Measurements from ENCODE around the gene TDRKH. TPM values are rescaled to one million over a fixed set of nuclear protein-coding genes. Genes with fewer than 3 reads are reported as not detected.

The TDRKH gene
- total and polyA plus RNA-seq, 4 donors = 1.5 to 6.7 (median 3.8) TPM

DNA sequence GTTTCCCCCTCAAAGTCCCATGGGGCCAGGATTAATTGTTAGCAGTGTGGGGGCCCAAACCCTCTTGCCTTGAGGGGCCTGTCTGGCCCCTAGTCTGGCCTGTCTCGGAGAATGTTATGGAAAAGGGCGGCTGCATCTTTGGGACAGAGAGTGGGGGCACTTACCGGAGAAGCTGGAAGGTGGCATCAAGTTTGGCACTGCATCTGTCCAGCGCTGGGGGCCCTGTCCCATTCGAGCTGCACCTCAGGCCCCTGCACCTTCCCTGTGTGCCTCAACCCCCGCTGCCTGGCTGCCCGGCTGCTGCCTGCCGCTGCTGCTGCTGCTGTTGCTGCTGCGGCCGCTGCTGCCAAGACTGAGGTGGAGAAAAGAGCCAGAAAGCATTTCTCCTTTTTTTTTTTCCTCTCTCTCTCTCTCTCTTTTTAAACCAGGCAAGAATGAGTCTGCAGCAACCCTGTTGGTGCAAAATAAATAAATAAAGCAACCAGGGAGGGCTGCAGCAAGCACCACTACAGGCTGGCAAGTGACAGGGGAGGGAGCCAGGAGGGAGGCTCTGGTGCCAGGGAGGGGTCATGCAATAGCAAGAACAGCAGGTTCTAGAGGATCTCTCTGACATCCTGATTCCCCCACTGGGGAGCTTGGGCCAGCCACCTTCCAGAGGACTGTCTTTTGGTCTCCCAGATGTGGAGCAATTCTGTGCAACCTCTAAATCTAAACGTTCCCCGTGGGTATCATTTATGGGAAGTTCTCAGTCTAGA lies 14.9 kb upstream of the TDRKH start, which contains the start of gene LINGO4:
Gene LINGO4 (minus strand): TSS at position 354 of the 755 bp plus-strand sequence. CDS start 2,715 bp downstream, outside the sequence.
- Histone ChIP-seq H3K4me3 (ENCODE audit: low read depth in 1 of 3, low read length in 3 of 3) (no peak within 1 kb of the TSS), H3K27me3 (ENCODE audit: control insufficient read depth in 4 of 4, insufficient read depth in 4 of 4, low read length in 3 of 4) (no peaks in the 10 kb centered on the region), H3K36me3 (ENCODE audit: control insufficient read depth in 4 of 4, insufficient read depth in 3 of 4, low read depth in 1 of 4, low read length in 3 of 4) (peaks cover 0 to 28% (median 23%) of the 10 kb centered on the region in 4 donors), H3K4me1 (ENCODE audit: control insufficient read depth in 4 of 4, insufficient read depth in 4 of 4, low read length in 3 of 4) (no peaks in the 10 kb centered on the region), H3K9ac (ENCODE audit: low read depth in 1 of 2, low read length in 2 of 2) (no peak within 1 kb of the TSS), H3K27ac (ENCODE audit: low read depth in 1 of 2, low read length in 2 of 2) (no peak within 1 kb of the TSS), H3K9me3 (ENCODE audit: control insufficient read depth in 4 of 4, low read length in 3 of 4) (no peaks in the 10 kb centered on the region)
- 47% methylated on average over 12 of the region's 12 CpGs for WGBS
- DNase-seq (ENCODE audit: low spot score) = no peak
- TF ChIP-seq TAF1 (conservative IDR thresholded peaks at IDR 0.05) (no peak), FOXA1 (IDR thresholded peaks at IDR 0.05) (no peak), RXRA (IDR thresholded peaks at IDR 0.05) (no peak), FOXA2 (IDR thresholded peaks at IDR 0.05) (no peak), SP1 (IDR thresholded peaks at IDR 0.05) (no peak), CTCF (IDR thresholded peaks at IDR 0.05; ENCODE audit: low read depth, low read length, missing input control) (no peak), JUND (IDR thresholded peaks at IDR 0.05) (no peak), EGR1 (IDR thresholded peaks at IDR 0.05; ENCODE audit: low read depth in 2 of 2) (no peak), NR2F2 (IDR thresholded peaks at IDR 0.05) (no peak), YY1 (IDR thresholded peaks at IDR 0.05) (no peak), HNF4G (IDR thresholded peaks at IDR 0.05) (no peak), RAD21 (IDR thresholded peaks at IDR 0.05) (no peak), HNF4A (conservative IDR thresholded peaks at IDR 0.05) (no peak), GABPA (IDR thresholded peaks at IDR 0.05 in 1 of 2, conservative IDR thresholded peaks at IDR 0.05 in 1 of 2) (no peak)
- TF ChIP-seq, protein P1, sequence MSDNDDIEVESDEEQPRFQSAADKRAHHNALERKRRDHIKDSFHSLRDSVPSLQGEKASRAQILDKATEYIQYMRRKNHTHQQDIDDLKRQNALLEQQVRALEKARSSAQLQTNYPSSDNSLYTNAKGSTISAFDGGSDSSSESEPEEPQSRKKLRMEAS (IDR thresholded peaks at IDR 0.05) = no peak
- TF ChIP-seq, protein P2, sequence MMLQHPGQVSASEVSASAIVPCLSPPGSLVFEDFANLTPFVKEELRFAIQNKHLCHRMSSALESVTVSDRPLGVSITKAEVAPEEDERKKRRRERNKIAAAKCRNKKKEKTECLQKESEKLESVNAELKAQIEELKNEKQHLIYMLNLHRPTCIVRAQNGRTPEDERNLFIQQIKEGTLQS (IDR thresholded peaks at IDR 0.05) = no peak
- TF ChIP-seq, protein P3, sequence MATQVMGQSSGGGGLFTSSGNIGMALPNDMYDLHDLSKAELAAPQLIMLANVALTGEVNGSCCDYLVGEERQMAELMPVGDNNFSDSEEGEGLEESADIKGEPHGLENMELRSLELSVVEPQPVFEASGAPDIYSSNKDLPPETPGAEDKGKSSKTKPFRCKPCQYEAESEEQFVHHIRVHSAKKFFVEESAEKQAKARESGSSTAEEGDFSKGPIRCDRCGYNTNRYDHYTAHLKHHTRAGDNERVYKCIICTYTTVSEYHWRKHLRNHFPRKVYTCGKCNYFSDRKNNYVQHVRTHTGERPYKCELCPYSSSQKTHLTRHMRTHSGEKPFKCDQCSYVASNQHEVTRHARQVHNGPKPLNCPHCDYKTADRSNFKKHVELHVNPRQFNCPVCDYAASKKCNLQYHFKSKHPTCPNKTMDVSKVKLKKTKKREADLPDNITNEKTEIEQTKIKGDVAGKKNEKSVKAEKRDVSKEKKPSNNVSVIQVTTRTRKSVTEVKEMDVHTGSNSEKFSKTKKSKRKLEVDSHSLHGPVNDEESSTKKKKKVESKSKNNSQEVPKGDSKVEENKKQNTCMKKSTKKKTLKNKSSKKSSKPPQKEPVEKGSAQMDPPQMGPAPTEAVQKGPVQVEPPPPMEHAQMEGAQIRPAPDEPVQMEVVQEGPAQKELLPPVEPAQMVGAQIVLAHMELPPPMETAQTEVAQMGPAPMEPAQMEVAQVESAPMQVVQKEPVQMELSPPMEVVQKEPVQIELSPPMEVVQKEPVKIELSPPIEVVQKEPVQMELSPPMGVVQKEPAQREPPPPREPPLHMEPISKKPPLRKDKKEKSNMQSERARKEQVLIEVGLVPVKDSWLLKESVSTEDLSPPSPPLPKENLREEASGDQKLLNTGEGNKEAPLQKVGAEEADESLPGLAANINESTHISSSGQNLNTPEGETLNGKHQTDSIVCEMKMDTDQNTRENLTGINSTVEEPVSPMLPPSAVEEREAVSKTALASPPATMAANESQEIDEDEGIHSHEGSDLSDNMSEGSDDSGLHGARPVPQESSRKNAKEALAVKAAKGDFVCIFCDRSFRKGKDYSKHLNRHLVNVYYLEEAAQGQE (IDR thresholded peaks at IDR 0.05) = no peak

DNA sequence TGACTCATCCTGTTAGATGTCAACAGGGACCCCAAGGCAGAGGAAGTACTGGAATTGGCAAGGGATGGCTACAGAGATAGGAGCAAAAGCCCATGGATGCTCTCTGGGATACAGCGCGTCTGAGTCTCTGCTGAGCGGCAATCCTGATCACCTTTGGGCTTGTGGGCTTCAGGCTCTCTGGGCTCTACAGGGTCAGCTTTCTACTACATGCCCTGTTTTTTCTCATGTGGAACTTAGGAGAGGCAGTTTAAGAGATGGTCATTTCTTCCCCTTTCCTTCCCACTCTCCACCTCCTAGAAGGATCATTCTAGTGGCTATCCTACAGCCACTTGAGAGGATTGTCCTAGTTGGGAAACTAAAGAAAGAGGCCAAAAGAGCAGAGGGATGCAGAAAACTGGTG lies 13.6 kb upstream of the TDRKH start:
- Histone ChIP-seq H3K4me3 (ENCODE audit: low read depth in 1 of 3, low read length in 3 of 3) (no peak overlapping the region), H3K27ac (ENCODE audit: low read depth in 1 of 2, low read length in 2 of 2) (no peak overlapping the region), H3K4me1 (ENCODE audit: control insufficient read depth in 4 of 4, insufficient read depth in 4 of 4, low read length in 3 of 4) (no peaks in the 10 kb centered on the region), H3K9me3 (ENCODE audit: control insufficient read depth in 4 of 4, low read length in 3 of 4) (no peaks in the 10 kb centered on the region), H3K27me3 (ENCODE audit: control insufficient read depth in 4 of 4, insufficient read depth in 4 of 4, low read length in 3 of 4) (no peaks in the 10 kb centered on the region), H3K36me3 (ENCODE audit: control insufficient read depth in 4 of 4, insufficient read depth in 3 of 4, low read depth in 1 of 4, low read length in 3 of 4) (peaks cover 0 to 21% (median 15%) of the 10 kb centered on the region in 4 donors), H3K9ac (ENCODE audit: low read depth in 1 of 2, low read length in 2 of 2) (no peak overlapping the region)
- WGBS = 96% methylated on average over 3 of the region's 3 CpGs
- no peak for DNase-seq (ENCODE audit: low spot score)
- TF ChIP-seq YY1 (IDR thresholded peaks at IDR 0.05) (no peak), TAF1 (conservative IDR thresholded peaks at IDR 0.05) (no peak), CTCF (IDR thresholded peaks at IDR 0.05; ENCODE audit: low read depth, low read length, missing input control) (no peak), RXRA (IDR thresholded peaks at IDR 0.05) (no peak), GABPA (IDR thresholded peaks at IDR 0.05 in 1 of 2, conservative IDR thresholded peaks at IDR 0.05 in 1 of 2) (no peak), FOXA1 (IDR thresholded peaks at IDR 0.05) (no peak), SP1 (IDR thresholded peaks at IDR 0.05) (no peak), HNF4G (IDR thresholded peaks at IDR 0.05) (no peak)
- TF ChIP-seq, protein P1 (IDR thresholded peaks at IDR 0.05) = no peak
- TF ChIP-seq, protein P3 (IDR thresholded peaks at IDR 0.05) = no peak
